HL-60 (cell line): ENCODE results near the gene NADK.

Experiments used
- GABPA ChIP-seq: IDR thresholded peaks from 2 replicates; pipeline ENCODE4 v1.6.1; 2012; ENCODE audit warnings: low read depth
- POLR2AphosphoS5 ChIP-seq: IDR thresholded peaks from 2 replicates; pipeline ENCODE4 v1.6.1; 2012; ENCODE audit warnings: low read depth
- TF ChIP-seq, protein P1 (sequence below): IDR thresholded peaks from one replicate; pipeline ENCODE4 v1.5.1; 2011; ENCODE audit warnings: low read length, control low read depth, inconsistent platforms; ENCODE audit not compliant: insufficient read depth

DNA sequence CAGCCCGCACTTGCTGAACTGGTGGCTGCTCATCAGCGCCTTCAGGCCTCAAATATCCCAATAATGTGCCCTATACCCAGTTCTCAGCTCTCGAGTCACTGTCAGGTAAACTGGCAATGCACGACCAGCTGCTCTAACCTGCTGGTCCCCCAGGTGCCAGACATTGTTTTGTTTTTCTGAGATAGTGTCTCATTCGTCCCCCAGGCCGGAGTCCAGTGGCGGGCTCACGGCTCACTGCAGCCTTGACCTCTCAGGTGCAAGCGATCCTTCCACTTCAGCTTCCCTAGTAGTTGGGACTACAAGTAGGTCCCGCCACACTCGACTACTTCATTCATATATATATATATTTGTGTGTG is 1.0 kb upstream of the NADK start:
- TF ChIP-seq, protein P1, sequence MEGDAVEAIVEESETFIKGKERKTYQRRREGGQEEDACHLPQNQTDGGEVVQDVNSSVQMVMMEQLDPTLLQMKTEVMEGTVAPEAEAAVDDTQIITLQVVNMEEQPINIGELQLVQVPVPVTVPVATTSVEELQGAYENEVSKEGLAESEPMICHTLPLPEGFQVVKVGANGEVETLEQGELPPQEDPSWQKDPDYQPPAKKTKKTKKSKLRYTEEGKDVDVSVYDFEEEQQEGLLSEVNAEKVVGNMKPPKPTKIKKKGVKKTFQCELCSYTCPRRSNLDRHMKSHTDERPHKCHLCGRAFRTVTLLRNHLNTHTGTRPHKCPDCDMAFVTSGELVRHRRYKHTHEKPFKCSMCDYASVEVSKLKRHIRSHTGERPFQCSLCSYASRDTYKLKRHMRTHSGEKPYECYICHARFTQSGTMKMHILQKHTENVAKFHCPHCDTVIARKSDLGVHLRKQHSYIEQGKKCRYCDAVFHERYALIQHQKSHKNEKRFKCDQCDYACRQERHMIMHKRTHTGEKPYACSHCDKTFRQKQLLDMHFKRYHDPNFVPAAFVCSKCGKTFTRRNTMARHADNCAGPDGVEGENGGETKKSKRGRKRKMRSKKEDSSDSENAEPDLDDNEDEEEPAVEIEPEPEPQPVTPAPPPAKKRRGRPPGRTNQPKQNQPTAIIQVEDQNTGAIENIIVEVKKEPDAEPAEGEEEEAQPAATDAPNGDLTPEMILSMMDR: no peak
- TF ChIP-seq POLR2AphosphoS5: no peak
- no peak for TF ChIP-seq GABPA
